ENCODE results near the gene PCDH1.
"Not testable (repeated sequence)": the region's sequence is repeated elsewhere in the genome, so short reads cannot be mapped to it uniquely, and the experiment has no call there.

The PCDH1 gene

DNA sequence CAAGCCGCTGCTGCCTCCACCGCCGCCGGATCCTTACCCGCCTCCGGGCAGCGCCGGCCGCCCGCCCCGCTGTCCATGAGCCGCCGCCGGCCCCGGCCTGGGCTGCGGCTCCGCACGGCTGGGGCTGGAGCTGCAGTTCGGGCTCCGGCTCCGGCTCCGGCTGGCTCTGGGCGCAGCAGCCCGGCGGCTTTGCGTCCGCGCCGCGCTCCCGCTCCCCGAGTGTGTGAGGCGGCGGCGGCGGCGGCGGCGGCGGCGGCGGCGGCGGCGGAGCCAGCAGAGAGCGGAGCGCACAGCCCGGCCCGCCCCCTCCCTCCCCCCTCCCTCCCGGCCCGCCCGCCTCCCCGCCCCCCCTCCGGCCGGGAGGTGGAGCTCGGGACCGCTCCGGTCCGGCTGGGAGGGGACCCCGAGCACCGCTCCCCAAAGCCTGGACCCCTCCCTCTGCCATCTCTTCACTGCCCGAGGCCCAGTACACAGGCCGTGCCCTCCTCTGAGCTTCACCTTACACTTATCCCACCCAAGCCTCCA is at the start of gene PCDH1:
Gene PCDH1, minus strand, starts transcription at position 225 of the 525 bp plus-strand sequence. Its CDS starts 148 bp downstream, at position 77.
- H3K36me3 ChIP-seq (ENCODE audit: control insufficient read depth, insufficient read depth, low read length): no peaks in the 10 kb centered on the region
- H3K9ac ChIP-seq: peak within 1 kb of the TSS; percentile 84
- peak within 1 kb of the TSS; percentile 69 for H3K4me3 ChIP-seq (ENCODE audit: low read depth, low read length)
- H3K9me3 ChIP-seq (ENCODE audit: control insufficient read depth, low read length): no peaks in the 10 kb centered on the region
- peak within 1 kb of the TSS; percentile 96 for H2AFZ ChIP-seq
- TF ChIP-seq, protein P1, sequence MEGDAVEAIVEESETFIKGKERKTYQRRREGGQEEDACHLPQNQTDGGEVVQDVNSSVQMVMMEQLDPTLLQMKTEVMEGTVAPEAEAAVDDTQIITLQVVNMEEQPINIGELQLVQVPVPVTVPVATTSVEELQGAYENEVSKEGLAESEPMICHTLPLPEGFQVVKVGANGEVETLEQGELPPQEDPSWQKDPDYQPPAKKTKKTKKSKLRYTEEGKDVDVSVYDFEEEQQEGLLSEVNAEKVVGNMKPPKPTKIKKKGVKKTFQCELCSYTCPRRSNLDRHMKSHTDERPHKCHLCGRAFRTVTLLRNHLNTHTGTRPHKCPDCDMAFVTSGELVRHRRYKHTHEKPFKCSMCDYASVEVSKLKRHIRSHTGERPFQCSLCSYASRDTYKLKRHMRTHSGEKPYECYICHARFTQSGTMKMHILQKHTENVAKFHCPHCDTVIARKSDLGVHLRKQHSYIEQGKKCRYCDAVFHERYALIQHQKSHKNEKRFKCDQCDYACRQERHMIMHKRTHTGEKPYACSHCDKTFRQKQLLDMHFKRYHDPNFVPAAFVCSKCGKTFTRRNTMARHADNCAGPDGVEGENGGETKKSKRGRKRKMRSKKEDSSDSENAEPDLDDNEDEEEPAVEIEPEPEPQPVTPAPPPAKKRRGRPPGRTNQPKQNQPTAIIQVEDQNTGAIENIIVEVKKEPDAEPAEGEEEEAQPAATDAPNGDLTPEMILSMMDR (IDR thresholded peaks at IDR 0.05): no peak
- H3K4me1 ChIP-seq: peaks cover 43% of the 10 kb centered on the region
- peak within 1 kb of the TSS; percentile 99 for H3K27ac ChIP-seq
- peak within 1 kb of the TSS; percentile 92 for H3K4me2 ChIP-seq (ENCODE audit: low read length)
- H3K27me3 ChIP-seq (ENCODE audit: control insufficient read depth, insufficient read depth, low read length): peaks cover 6% of the 10 kb centered on the region
- H3K79me2 ChIP-seq: peaks cover 27% of the 10 kb centered on the region

DNA sequence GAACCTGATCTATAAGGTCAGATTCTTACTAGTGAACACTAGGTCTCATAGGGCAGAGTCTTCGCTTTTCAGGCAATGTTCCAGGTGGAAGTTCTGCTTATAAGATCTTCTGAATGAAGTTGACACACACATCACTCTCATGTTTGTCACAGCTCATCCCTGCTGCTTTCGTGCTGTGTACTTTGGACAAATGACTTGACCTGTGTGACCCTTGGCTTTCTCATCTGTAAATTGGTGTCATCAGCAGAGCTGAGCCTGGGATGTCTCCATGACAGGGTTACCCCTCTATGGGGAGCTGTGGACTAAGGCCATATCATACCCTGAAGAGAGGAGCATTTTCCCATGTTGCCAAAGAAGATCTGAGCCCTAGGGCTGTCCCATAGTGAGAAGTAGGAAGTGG is 48.2 kb upstream of the PCDH1 start:
- H3K36me3 ChIP-seq (ENCODE audit: control insufficient read depth, insufficient read depth, low read length): no peaks in the 10 kb centered on the region

DNA sequence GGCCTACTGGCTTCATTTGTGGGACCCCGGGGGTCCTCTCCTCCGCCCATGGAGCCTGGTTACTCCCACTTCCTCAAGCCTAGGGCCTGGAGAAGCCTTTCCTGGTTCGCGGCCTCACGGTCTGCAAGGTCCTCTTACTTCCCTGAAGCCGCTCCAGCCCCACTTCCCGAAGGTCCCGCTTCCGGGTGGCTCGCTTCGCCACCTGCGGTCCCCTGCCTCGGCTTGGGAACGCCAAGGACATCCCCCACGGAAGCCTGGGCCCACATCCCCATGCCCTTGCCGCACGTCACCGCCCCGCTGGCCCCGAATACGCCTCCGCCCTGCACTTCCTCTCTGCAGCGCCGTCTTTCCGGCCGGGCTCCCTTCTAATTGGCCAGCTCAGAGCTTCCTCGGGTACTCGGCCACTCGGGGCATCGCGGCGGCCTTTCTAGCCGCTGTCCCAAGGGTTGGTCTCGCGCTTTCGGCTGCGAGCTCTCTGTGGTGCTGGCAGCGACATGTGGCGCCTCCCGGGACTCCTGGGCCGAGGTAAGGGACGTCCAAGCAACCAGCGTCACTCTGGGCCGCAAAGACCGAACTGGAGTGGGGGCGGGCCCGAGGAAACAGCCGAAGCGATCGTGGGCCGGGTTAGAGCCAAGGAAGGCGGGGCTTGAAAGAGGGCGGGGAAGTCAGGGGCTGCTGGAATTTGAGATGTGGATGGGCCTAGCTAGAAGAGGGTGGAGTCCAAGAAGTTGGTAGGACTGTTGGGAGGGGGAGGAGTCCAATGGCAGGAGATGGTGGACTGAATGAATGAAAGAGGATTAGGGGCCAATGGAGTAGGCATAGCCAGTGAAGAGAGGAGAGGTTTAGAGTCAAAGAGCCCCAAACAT is 45.5 kb upstream of the PCDH1 start, which contains the start of gene DELE1:
Gene DELE1, plus strand, starts transcription at position 424 of the 866 bp plus-strand sequence. Its CDS starts 71 bp downstream, at position 495.
- Histone ChIP-seq H3K4me2 (ENCODE audit: low read length) (peak within 1 kb of the TSS; percentile 86), H3K4me3 (ENCODE audit: low read depth, low read length) (peak within 1 kb of the TSS; percentile 93), H3K79me2 (peaks cover 16% of the 10 kb centered on the region), H3K4me1 (peaks cover 7% of the 10 kb centered on the region), H2AFZ (peak within 1 kb of the TSS; percentile 97), H3K36me3 (ENCODE audit: control insufficient read depth, insufficient read depth, low read length) (no peaks in the 10 kb centered on the region), H3K27me3 (ENCODE audit: control insufficient read depth, insufficient read depth, low read length) (no peaks in the 10 kb centered on the region), H3K9me3 (ENCODE audit: control insufficient read depth, low read length) (no peaks in the 10 kb centered on the region), H3K27ac (peak within 1 kb of the TSS; percentile 98), H3K9ac (peak within 1 kb of the TSS; percentile 84)
- TF ChIP-seq, protein P1 (IDR thresholded peaks at IDR 0.05): no peak

More for the DNA sequence above, 48.2 kb upstream of the PCDH1 start:
- peaks cover 7% of the 10 kb centered on the region for H3K4me1 ChIP-seq
- H3K27ac ChIP-seq: no peak overlapping the region
- H2AFZ ChIP-seq: no peak overlapping the region
- H3K4me2 ChIP-seq (ENCODE audit: low read length): no peak overlapping the region
- H3K9me3 ChIP-seq (ENCODE audit: control insufficient read depth, low read length): no peaks in the 10 kb centered on the region
- TF ChIP-seq, protein P1 (IDR thresholded peaks at IDR 0.05): no peak
- H3K79me2 ChIP-seq: peaks cover 24% of the 10 kb centered on the region
- no peak overlapping the region for H3K9ac ChIP-seq
- H3K4me3 ChIP-seq (ENCODE audit: low read depth, low read length): no peak overlapping the region
- H3K27me3 ChIP-seq (ENCODE audit: control insufficient read depth, insufficient read depth, low read length): no peaks in the 10 kb centered on the region

DNA sequence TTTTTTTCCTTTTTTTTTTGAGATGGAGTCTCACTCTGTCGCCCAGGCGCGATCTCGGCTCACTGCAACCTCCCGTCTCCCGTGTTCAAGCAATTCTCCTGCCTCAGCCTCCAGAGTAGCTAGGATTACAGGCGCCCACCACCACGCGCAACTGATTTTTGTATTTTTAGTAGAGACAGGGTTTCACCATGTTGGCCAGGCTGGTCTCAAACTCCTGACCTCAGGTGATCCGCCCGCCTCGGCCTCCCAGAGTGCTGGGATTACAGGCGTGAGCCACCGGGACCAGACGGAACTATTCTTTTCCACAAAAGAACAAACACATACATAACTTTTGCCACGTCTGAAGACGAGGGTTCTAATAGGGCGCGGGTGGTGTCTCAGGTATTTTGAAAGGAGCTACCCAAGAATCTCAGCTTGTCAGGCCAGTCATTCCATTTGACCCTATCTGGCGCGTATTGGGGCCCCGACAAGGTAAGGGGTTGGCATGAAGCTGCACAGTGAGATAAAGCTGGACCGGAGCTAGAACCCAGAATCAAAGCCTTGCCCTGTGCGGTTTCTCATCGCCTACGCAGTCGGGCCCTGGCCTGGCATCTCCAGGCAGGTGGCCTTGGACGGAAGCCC is 44.7 kb upstream of the PCDH1 start:
- not testable (repeated sequence) for H3K36me3 ChIP-seq (ENCODE audit: control insufficient read depth, insufficient read depth, low read length); H3K4me1 ChIP-seq; H3K79me2 ChIP-seq; H3K27me3 ChIP-seq (ENCODE audit: control insufficient read depth, insufficient read depth, low read length); H3K9me3 ChIP-seq (ENCODE audit: control insufficient read depth, low read length)
- Histone ChIP-seq H3K27ac (peak overlapping the region; percentile 98), H3K9ac (peak overlapping the region; percentile 84), H3K4me3 (ENCODE audit: low read depth, low read length) (peak overlapping the region; percentile 93), H3K4me2 (ENCODE audit: low read length) (peak overlapping the region; percentile 86), H2AFZ (peak overlapping the region; percentile 97)

DNA sequence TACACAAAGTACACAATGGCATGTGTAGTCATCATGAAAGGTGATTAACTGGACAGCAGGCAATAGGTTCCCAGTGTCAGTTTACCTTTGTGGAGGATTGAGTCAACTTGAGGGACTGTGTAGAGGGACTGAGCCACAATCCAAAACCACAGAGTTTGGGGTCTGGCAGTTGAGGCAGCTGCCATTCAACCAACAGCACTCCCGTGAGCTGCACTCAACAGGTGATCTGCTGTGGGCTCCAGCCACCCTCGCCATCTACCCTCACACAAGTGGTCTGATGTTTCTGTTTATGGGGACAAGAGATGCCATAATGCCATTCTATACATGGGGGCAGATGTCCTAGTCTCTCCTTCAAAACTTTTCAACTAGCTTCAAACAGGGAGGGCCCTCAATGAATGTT is 42.6 kb upstream of the PCDH1 start:
- Histone ChIP-seq H3K4me3 (ENCODE audit: low read depth, low read length) (no peak overlapping the region), H3K79me2 (peaks cover 2% of the 10 kb centered on the region), H3K4me1 (peaks cover 7% of the 10 kb centered on the region), H3K27me3 (ENCODE audit: control insufficient read depth, insufficient read depth, low read length) (no peaks in the 10 kb centered on the region), H3K36me3 (ENCODE audit: control insufficient read depth, insufficient read depth, low read length) (no peaks in the 10 kb centered on the region), H3K9me3 (ENCODE audit: control insufficient read depth, low read length) (no peaks in the 10 kb centered on the region), H3K27ac (no peak overlapping the region), H2AFZ (no peak overlapping the region), H3K9ac (no peak overlapping the region), H3K4me2 (ENCODE audit: low read length) (no peak overlapping the region)
- TF ChIP-seq, protein P1 (IDR thresholded peaks at IDR 0.05): no peak
